HG03469 (cell line): Measurements from ENCODE around the gene DIPK1A.

ENCODE experiments used
- ATAC-seq: cut with Tn5 transposase; IDR thresholded peaks from one replicate; pipeline ENCODE4 v1.9.1; 2021; ENCODE audit warnings: mild to moderate bottlenecking, moderate library complexity, moderate number of reproducible peaks; ENCODE audit not compliant: unreplicated experiment

Gene DIPK1A

GRCh38 chr1:92843429-92844352 is 117.6 kb downstream of the DIPK1A start:
- no peak for ATAC-seq

DNA sequence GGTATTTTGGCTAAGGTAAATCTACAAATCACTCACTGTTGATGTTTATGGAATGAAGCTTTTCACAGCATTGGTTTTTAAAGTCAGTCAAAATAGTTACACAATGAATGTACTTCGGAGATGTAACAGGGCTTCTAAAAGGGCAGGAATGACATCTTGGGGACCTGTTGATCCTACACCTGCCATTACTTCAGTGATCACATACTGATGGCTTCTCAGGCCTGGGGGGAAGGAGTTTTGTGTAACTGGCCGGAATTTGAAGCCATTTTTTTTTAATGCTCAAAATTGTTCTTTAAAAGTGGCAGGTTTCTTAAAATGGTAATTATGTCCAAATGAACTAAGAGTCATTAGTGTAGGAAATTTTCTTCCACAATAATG is 118.2 kb downstream of the DIPK1A start:
- ATAC-seq = no peak

DNA sequence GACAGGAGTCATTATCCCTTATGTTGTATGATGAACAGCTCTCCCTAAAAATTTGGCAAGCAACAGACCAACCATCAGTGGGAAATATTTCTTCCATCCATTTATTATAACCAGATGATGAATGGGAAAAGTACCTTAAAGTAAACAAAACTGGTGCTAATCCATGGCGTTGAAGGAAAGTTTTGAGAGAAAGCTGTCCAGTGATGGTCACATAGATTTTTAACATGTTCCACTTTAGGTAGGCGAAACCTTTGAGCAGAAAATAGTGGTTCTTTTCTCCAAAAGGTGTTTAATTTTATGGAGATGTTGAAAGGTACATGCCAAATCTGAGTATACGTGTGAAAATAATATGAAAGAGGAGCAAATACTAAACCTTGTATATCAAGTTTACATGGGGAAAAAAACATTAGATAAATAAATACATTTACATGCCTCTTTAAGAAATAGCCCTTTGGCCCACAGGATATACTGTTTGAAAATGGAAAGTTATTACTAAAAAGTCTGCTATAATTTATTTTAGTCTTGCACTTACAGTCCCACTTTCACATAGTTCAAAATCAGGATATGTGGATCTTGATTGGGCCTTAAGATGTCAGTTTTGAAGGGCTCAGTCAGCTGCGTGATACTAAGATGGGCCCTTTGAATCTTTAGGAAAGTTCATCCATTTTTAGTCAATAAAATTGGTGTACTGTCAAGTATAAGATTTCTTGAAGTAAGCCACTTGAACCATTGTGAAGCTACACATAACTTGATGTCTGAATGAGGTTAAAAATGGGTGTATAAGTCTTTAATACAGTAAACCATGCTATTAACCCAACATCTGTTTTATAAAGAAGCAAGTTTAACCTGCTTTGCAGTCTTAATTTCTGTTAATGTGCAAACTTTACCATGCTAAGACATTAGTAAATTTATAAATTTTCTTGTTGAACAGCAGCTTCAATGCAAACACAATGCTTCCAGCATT is 118.9 kb downstream of the DIPK1A start:
- no peak for ATAC-seq

DNA sequence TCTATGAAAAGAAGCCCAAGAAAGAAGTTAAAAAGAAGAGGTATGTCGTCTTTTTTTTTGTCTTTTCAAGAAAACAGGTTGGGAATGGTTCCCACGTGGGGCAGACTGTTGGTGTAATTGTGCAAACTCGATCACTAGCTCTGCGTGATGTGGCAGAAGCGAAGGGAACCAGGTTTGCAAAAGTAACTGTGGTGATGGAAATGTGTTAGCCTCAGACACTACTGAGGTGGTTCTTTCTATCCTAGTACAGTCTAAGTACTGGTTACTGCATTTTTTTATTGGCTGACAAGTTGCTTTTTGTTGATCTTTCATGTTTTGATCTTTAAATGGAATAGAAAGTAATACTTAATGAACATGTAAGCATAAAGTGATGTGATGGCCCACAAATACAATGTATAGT is 120.7 kb downstream of the DIPK1A start:
- ATAC-seq = no peak

- ATAC-seq = no peak
These were observed 121.8 kb downstream of the DIPK1A start for GRCh38 chr1:92839442-92839841.

DNA sequence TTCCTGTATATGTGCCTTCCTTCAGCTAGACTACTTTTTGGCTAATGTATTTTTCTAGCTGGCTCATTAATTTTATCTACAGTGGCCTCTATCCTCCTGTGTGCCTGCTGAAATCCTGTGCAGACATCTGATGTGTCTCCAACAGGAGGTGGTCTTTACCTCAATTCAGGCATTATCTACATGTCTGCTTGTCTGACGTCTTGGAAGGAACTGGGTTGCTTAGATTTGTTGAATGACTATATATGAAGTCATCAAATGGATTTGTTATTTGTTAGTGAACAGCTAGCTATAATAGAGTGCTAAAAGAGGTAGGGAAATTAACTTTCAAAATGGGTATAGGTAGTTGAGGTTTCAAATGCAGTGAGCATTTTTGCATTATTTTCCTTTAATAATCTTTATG is 122.7 kb downstream of the DIPK1A start:
- ATAC-seq = no peak

DNA sequence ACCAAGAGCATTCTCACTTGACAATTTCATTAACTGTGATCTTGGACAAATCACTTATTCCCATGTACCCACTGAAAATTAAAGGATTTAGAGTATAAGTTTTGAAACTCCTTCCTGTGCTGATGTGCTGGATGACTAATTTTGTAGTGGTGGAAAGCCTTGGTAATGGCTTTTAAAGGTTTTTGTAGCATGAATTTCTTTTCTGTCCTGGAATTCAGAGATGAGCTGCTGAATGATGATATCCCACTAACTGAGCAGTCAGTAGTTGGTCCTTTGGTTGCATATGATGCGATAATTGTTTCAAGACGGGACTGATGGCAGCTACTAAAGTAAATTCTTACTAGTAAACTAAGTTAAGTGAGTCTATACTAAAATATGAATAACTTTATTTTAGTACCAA is 124.2 kb downstream of the DIPK1A start:
- ATAC-seq = no peak

DNA sequence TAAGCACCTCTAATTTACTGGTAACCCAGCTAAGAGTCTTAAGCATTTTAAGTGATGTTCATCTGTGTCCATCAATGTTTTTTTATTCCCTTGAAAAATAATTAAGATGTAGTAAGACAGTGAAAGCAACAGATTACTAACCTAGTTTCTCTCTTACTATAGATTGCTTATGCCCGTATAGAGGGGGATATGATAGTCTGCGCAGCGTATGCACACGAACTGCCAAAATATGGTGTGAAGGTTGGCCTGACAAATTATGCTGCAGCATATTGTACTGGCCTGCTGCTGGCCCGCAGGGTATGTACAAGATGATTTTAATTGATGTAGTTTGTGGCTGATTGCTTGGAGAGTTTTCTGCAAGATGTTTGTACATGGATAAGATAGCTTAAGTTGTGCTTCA is 126.6 kb downstream of the DIPK1A start:
- no peak for ATAC-seq

GRCh38 chr1:92833840-92834239 is 127.4 kb downstream of the DIPK1A start:
- no peak for ATAC-seq

- no peak for ATAC-seq
These were observed 128.6 kb downstream of the DIPK1A start for GRCh38 chr1:92832537-92833114.

DNA sequence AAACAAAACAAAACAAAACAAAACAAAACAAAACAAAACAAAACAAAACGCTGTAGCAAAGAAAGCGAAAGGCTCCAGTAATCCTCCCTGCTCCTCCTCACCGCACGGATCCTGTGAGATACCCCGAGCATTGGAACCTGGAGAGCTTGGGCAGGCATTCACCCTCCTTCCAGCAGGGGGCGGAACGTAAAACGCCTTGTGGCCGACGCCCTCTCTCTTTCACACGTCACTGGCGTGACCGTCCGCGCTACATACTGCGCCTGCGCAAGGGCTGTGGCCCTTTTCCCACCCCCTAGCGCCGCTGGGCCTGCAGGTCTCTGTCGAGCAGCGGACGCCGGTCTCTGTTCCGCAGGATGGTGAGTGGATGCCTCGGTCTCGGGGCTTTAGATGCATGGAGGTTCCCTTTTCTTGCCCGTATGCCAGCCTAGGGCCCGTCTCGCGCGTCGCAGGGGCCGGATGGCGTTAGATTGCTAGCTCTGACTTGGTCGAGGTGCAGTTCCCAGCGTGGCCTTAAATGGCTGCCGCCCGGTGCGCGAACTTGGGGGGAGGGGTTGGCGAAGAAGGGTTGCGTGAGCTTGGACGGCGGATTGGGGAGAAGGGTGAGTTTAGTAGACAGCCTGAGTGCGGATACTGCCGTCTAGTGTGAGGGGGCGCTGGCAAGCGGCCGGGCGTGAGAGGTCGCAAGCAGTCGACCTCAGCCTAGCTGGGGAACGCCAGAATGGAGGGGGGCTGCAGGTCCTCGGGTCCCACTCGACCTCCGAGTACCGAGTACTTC is 129.3 kb downstream of the DIPK1A start, which contains the start of gene RPL5:
Gene RPL5, plus strand, starts transcription at position 279 of the 775 bp plus-strand sequence. Its CDS starts 75 bp downstream, at position 354.
- peak; percentile 93 for ATAC-seq

DNA sequence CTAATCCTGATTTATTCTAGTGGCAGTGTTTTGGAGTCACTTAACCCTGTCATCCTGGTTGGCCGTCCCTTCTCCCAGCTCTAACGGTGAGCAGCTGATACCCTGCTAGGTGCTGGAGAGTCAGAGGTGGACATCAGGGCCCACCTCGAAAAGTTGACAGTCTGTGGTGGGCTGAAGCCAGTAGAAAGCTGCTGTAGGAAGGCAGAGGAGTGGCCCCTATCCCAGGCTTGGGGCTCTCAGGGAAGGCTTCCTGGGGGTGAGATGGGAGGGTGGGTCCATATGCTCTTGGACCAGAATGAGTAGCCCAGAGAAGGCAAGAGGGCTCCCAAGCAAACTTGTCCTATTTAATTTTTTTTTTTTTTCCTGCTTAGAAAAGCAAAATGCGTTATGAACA is 129.9 kb downstream of the DIPK1A start:
- no peak for ATAC-seq

GRCh38 chr1:92826792-92827191 is 134.5 kb downstream of the DIPK1A start:
- no peak for ATAC-seq

DNA sequence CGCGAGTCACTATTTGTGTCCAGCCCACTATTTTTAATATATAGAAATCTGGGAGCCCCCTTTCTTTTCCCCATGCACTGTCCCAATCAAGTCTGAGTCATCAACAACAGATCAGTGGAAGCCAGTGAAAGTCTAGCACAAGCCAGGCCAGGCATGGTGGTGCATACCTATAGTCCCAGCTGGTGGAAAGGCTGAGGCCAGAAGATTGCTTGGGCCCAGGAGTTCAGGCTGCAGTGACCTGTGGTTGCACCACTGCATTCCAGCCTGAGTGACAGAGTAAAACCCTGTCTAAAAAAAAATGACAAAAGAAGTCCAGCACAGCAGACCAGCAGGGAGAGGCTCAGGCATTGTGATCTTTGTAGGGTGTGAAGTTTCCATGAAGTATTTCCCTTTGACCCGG is 138.4 kb downstream of the DIPK1A start:
- no peak for ATAC-seq

GRCh38 chr1:92820551-92820950 is 140.7 kb downstream of the DIPK1A start:
- ATAC-seq = no peak

DNA sequence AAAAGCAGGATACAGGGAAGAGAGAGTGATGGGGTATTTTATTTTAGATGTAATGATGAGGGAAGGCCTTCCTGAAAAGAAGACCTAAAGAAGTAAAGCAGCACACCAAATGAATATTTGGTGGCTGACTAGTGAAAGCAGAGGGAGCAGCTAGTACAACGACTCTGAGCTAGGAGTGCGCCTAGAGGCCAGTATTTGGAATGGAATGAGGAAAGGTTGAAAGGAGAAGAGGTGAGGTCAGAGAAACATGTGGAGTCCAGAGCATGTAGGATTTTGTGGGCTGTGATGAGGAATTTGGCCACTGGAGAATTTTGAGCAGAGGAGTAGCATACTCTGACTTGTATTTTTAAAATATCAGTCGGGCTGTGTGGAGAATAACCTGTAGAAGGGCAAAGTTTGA is 141.2 kb downstream of the DIPK1A start:
- ATAC-seq = no peak

- no peak for ATAC-seq
These were observed 143.1 kb downstream of the DIPK1A start for GRCh38 chr1:92817986-92818764.

- no peak for ATAC-seq
These were observed 144.0 kb downstream of the DIPK1A start for GRCh38 chr1:92817137-92817697.

DNA sequence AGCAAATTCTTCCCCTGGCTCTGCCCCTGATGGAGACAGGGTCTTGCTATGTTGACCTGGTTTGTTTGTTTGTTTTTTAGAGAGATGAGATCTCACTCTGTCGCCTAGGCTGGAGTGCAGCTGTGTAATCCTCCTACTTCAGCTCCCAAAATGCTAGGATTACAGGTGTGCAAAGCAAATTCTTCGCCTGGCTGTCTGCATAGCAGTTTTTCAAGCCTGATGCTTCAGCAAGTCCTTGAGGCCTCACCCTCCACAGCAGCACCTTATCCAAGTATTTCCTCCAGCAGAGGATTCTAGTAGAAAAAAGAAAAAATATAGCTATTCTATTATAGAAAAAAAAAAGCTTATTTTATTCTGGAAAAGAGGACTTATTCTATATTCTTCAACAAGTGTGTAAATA is 144.5 kb downstream of the DIPK1A start:
- no peak for ATAC-seq
